HFFc6 (cell line): ENCODE measurements around the gene PIGA. TPM values are rescaled to one million over a fixed set of nuclear protein-coding genes. Genes with fewer than 3 reads are reported as not detected.

Experiments used
- DNase-seq: peaks from one replicate; pipeline ENCODE4 v3.0.0-alpha.2; 2018
- H3K27ac Mint-ChIP-seq: 2 replicates; pipeline ENCODE4 v1.8.0; 2020; ENCODE audit warnings: mild to moderate bottlenecking, mixed read lengths
- H3K27me3 Mint-ChIP-seq: 2 replicates; pipeline ENCODE4 v1.8.0; 2021; ENCODE audit warnings: mild to moderate bottlenecking, moderate library complexity, mixed read lengths; ENCODE audit not compliant: insufficient read depth
- H3K36me3 Mint-ChIP-seq: 2 replicates; pipeline ENCODE4 v1.8.0; 2021; ENCODE audit warnings: low read depth, mixed read lengths
- H3K4me1 Mint-ChIP-seq: 2 replicates; pipeline ENCODE4 v1.8.0; 2020; ENCODE audit warnings: low read depth, mixed read lengths
- H3K4me3 Mint-ChIP-seq: 2 replicates; pipeline ENCODE4 v1.8.0; 2020; ENCODE audit warnings: mild to moderate bottlenecking, moderate library complexity, mixed read lengths
- H3K9me3 Mint-ChIP-seq: 2 replicates; pipeline ENCODE4 v1.8.0; 2020; ENCODE audit warnings: mild to moderate bottlenecking, mixed read lengths
- CTCF ChIP-seq: fragments of 200-600 bp; sonication (generic); IDR thresholded peaks from 2 replicates; pipeline ENCODE4 v1.5.0; 2021; ENCODE audit warnings: antibody characterized with exemption, mild to moderate bottlenecking
- long read RNA-seq: library from polyadenylated mRNA; unstranded; transcript quantifications from one replicate; pipeline ENCODE4 v2.0.0, GENCODE V29; 2019
- total RNA-seq, 6 experiments: library from RNA; stranded (reverse); fragmentation: NEBNext Ultra II Directional; extraction: Animal tissue kit (Norgen Biotek cat#: 25700); gene quantifications; 2 replicates in 1 of 6; 3 replicates in 5 of 6; pipeline ENCODE4 v1.2.3, GENCODE V29; 2021

Gene PIGA
- 1 to 10 TPM; 4.8 to 6.8 (median 6.0) TPM for total RNA-seq
- long read RNA-seq, partial matches to known transcripts, result 0 of 1 reads
- long read RNA-seq, other reads (novel, unspliced or antisense), result 0 of 1 reads

GRCh38 chrX:15335135-15336022, at the start of gene PIGA:
PIGA (minus strand) TSS chrX:15335523; CDS start chrX:15331930, 3,593 bp downstream.
- TF ChIP-seq CTCF, result no peak
- Mint-ChIP-seq H3K27me3 (peaks cover 1% of the 10 kb centered on the region; the same call in 1 of the 2 replicates), H3K27ac (peak within 1 kb of the TSS; percentile 92)

GRCh38 chrX:15384304-15384703, 49.0 kb upstream of the PIGA start, which contains the start of gene VEGFD:
VEGFD (minus strand) TSS chrX:15384413; CDS start chrX:15383946, 467 bp downstream.
- H3K4me3 Mint-ChIP-seq, result no peak within 1 kb of the TSS
- H3K9me3 Mint-ChIP-seq, result no peaks in the 10 kb centered on the region
- TF ChIP-seq CTCF, result no peak
- no peak for DNase-seq
- no peaks in the 10 kb centered on the region; the same call in 1 of the 2 replicates for H3K27me3 Mint-ChIP-seq
- no peak within 1 kb of the TSS for H3K27ac Mint-ChIP-seq
- no peaks in the 10 kb centered on the region for H3K36me3 Mint-ChIP-seq
- no peaks in the 10 kb centered on the region for H3K4me1 Mint-ChIP-seq

More at GRCh38 chrX:15335135-15336022, at the start of gene PIGA:
- Mint-ChIP-seq H3K4me3 (peak within 1 kb of the TSS; percentile 92), H3K9me3 (no peaks in the 10 kb centered on the region), H3K4me1 (peaks cover 6% of the 10 kb centered on the region; the same call in 1 of the 2 replicates), H3K36me3 (no peaks in the 10 kb centered on the region)
- DNase-seq, result peak; percentile 96

GRCh38 chrX:15382813-15383212, 47.5 kb upstream of the PIGA start:
- no peaks in the 10 kb centered on the region; the same call in 1 of the 2 replicates for H3K27me3 Mint-ChIP-seq

GRCh38 chrX:15376956-15377355, 41.6 kb upstream of the PIGA start:
- peak; percentile 0 for DNase-seq
- no peak for TF ChIP-seq CTCF
- Mint-ChIP-seq H3K27ac (no peak overlapping the region), H3K36me3 (no peaks in the 10 kb centered on the region), H3K27me3 (no peaks in the 10 kb centered on the region; the same call in 1 of the 2 replicates), H3K4me3 (no peak overlapping the region), H3K4me1 (peaks cover 14% of the 10 kb centered on the region), H3K9me3 (no peaks in the 10 kb centered on the region; the same call in 1 of the 2 replicates)

More at GRCh38 chrX:15382813-15383212, 47.5 kb upstream of the PIGA start:
- H3K4me3 Mint-ChIP-seq, result no peak overlapping the region
- H3K9me3 Mint-ChIP-seq, result no peaks in the 10 kb centered on the region
- peak; percentile 37 for TF ChIP-seq CTCF
- no peaks in the 10 kb centered on the region for H3K4me1 Mint-ChIP-seq
- no peak for DNase-seq
- no peak overlapping the region for H3K27ac Mint-ChIP-seq
- H3K36me3 Mint-ChIP-seq, result no peaks in the 10 kb centered on the region

- Mint-ChIP-seq H3K27me3 (peaks cover 4% of the 10 kb centered on the region), H3K36me3 (no peaks in the 10 kb centered on the region), H3K27ac (no peak overlapping the region), H3K4me1 (peaks cover 14% of the 10 kb centered on the region), H3K9me3 (no peaks in the 10 kb centered on the region; the same call in 1 of the 2 replicates), H3K4me3 (no peak overlapping the region)
- DNase-seq, result no peak
- no peak for TF ChIP-seq CTCF
Observed at GRCh38 chrX:15373976-15374375, 38.7 kb upstream of the PIGA start.
